ENCODE results near the gene ADAT3.

The ADAT3 gene

GRCh38 chr19:1953441-1954094, 48.4 kb downstream of the ADAT3 start:
- FAIRE-seq = no peak
- no peak for DNase-seq (ENCODE audit: insufficient read length, low spot score)

- no peak for FAIRE-seq
- no peak for DNase-seq (ENCODE audit: insufficient read length, low spot score)
These were observed 49.3 kb downstream of the ADAT3 start for GRCh38 chr19:1954532-1954933.

DNA sequence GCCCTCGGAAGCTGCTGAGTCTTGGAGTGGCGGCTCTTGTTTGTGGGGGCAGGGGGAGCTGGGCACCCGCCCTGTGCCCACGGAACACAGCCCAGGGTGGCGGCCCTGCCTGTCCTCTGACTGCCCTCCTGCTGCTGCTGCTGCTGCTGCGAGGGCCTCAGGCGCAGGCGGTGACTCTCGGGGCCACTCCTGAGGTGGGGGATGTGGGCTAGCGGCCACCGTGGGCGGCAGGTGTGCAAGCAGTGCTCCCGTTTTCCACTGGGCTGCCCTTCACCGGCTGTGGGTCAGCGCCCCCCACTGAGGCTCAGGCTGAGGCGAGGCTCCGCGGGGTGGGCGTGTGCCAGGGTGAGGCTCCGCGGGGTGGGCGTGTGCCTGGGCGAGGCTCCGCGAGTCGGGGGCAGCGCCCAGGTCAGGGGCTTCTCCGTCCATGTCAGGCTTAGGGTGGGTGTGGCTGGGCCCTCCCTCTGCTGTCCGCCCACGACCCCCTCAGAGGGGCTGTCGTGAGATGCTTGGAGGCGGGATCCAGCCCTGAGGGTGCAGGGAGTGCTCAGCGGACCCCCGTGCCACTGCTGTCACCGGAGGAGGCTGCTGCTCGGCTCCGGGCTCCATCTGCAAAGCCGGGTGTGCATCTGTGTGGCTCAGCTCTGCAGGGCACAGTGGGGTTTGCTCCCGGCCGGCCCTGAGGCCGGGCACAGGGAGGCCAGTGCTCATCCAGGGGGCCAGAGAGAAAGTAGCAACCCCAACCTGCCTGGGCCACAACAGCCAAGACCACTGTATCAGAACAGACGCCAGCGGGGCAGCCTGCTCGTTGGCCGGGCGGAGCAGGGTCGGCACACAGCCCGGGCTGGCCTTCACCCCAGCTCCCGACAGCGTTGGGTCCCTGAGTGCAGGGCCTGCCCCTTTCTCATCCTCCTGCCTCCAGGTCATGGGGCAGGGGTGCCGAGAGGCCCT, 50.2 kb downstream of the ADAT3 start:
- FAIRE-seq (no peak), DNase-seq (ENCODE audit: insufficient read length, low spot score) (no peak)

GRCh38 chr19:1956122-1956494, 50.9 kb downstream of the ADAT3 start:
- DNase-seq (ENCODE audit: insufficient read length, low spot score) (no peak), FAIRE-seq (no peak)

GRCh38 chr19:1956868-1957492, 51.8 kb downstream of the ADAT3 start:
- no peak for FAIRE-seq
- DNase-seq (ENCODE audit: insufficient read length, low spot score) = no peak

GRCh38 chr19:1957562-1958248, 52.5 kb downstream of the ADAT3 start:
- DNase-seq (ENCODE audit: insufficient read length, low spot score) (no peak), FAIRE-seq (no peak)

GRCh38 chr19:1959928-1960589, 54.9 kb downstream of the ADAT3 start:
- no peak for DNase-seq (ENCODE audit: insufficient read length, low spot score)
- FAIRE-seq = no peak

DNA sequence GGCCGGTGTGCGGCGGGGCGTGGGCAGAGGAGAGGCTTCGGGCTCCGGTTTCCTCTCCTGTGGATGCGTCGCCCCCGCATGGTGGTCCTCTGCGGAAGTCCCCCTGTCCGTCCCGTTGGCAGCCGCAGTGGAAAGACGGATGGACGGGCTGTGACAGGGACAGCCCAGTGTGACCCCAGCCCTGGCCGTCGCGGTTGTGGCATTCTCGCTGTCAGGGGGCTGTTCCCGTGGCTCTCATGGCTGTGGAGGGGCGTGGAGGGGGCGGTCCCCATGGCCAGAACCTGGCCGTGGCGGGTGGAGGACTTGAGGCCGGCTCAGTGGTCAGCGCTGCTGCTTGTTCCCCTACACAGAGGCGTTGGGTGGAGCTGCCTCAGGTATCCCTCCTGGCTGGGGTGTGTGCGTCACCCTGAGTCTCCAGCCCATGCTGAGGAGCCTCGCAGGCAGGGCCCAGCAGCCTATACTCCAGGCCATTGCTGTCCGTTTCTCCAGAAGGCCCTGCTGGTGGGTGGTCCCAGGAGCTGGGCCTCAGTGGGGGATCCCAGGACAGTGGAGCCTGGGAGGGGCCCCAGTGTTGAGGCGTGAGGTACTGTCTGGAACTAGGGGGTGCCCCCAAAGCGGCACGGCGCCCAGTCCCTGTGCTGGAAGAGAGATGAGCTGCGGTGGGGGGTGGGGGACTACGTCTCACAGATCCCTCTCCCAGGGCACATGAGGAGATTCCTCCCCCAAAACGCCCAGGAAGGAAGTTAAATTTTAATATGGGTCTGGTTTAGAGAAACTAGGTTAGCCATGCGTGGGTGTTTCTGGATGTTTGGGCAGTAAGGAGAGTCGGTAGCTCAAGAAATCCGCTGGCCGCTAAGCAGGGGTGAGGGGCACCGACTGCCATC, 56.0 kb downstream of the ADAT3 start:
- FAIRE-seq (no peak), DNase-seq (ENCODE audit: insufficient read length, low spot score) (no peak)

DNA sequence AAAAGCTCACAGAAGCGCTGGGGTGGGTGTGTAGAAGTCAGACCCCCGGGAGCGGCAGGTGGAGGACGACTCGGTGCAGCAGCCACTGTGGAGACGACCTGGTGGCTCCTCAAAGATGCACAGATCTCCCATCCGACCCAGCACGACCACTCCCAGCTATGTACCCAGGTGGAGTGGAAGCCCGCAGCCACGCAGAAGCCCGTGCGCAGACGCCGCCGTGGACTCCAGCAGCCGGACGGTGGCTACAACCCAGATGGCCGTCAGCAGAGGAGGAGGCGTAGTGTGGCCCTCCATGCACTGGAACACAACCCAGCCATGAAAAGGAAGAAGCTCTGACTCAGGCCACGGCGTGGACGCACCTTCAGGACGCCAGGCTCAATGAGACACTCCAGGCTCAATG, 57.5 kb downstream of the ADAT3 start:
- DNase-seq (ENCODE audit: insufficient read length, low spot score) = no peak
- FAIRE-seq = no peak

Measured in GM19239 (cell line).